DMS 273 treated with DMSO at 0.1 percent for 48 hours (cell line): ENCODE data around the gene GP1BA.
"Not testable (repeated sequence)": the region's sequence is repeated elsewhere in the genome, so short reads cannot be mapped to it uniquely, and the experiment has no call there.

Source experiments
- DNase-seq: peaks from one replicate; lab custom pipeline; 2025; lab: John Stamatoyannopoulos, UW

Gene GP1BA

DNA sequence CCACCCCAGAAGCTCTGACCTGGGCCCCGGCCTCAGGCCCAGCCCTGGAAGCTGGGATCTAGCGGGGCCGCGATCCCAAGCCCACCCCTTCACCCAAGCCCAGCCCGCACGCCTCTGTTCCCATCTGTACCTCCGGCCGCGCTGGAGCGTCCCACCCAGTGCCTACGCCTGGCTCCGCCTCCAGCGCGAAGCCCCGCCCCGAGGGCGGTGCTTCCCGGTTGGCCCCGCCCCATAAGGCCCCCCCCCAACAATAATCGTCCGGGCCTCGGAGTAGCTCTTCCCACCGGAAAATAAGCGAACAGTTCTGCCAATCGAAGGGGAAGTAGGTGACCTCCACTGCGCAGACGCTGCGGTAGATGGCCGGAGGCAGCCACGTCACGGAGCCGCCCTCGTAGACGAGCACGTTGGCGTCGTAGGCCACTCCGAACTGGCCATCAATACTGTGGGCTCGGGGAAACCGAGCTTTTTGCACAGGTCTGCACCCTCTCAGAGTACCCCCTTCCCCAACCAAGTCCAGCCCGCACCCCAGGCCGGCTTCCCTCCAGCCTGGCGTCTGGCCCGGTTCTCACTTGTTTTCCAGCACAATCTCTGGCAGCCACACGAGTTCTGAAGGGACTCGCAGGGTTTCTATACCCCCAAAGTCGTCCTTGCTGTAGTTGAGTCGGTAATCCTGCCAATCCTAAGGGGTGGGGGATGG is 30.3 kb upstream of the GP1BA start:
- no peak for DNase-seq

GRCh38 chr17:4902540-4902939 is 29.5 kb upstream of the GP1BA start:
- DNase-seq = no peak

- no peak for DNase-seq
These were observed 28.8 kb upstream of the GP1BA start, which contains the start of gene CHRNE for GRCh38 chr17:4903051-4903818. Gene CHRNE, minus strand, starts transcription at chr17:4903098. Its CDS starts 35 bp downstream, at chr17:4903063.

DNA sequence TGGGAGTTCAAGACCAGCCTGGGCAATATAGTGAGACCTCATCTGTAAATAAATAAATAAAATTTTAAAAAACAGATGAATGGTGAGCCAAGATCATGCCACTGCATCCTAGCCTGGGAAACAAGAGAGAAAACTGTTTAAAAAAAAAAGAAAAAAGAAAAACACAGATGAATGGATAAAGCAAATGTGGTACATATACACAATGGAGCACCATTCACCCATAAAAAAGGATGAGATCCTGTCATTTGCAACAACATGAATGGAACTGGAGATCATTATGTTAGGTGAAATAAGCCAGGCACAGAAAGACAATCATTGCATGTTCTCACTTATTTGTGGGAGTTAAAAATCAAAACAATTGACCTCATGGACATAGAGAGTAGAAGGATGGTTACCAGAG is 25.4 kb upstream of the GP1BA start:
- not testable (repeated sequence) for DNase-seq

GRCh38 chr17:4908301-4908700 is 23.8 kb upstream of the GP1BA start:
- DNase-seq = no peak

DNA sequence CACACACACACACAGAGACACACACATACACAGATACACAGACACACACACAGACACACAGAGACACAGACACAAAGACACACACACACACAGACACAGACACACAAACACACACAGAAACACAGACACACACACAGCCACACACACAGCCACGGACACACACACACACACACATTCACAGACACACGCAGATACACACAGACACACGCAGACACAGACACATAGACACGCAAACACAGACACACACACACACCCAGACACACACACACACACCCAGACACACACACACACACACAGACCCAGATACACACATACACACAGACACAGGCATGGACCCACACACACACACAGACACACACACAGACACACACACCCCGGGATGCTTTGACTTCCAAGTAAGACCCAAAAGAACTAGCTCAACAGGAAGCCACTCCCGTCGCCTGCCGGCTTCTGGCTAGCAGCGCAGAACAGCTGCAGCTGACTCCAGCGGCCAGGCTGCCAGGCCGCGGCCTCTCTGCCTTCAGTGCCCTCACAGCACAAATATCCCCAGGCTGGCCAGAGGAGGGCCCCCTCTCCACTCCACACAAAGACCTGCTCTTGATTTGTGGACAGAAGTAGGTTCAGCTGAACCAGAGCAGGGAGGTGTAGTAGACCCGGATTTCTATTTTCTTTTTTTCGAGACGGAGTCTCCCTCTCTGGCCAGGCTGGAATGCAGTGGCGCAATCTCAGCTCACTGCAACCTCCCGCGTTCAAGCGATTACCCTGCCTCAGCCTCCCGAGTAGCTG is 23.2 kb upstream of the GP1BA start:
- peak; percentile 57 for DNase-seq

DNA sequence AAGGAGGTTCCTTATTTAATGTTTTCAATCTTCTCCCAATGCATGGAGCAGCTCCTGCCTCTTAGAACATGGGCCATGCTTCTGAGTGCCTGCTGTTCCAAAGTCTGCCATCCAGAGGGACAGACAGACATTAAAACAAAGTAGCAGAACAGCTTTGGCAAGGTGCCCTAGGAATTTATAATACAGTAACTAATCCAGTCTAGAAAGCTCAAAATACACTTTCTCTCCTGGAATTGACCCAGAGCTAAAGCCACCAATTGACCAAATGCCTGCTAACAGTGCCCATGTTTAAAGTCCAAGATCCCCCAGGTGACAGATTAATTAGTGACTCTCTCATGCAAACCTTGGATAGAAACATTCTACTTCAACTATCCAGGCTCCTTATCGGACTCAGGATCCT is 18.1 kb upstream of the GP1BA start:
- no peak for DNase-seq

GRCh38 chr17:4914551-4914950 is 17.5 kb upstream of the GP1BA start:
- DNase-seq = not testable (repeated sequence)

DNA sequence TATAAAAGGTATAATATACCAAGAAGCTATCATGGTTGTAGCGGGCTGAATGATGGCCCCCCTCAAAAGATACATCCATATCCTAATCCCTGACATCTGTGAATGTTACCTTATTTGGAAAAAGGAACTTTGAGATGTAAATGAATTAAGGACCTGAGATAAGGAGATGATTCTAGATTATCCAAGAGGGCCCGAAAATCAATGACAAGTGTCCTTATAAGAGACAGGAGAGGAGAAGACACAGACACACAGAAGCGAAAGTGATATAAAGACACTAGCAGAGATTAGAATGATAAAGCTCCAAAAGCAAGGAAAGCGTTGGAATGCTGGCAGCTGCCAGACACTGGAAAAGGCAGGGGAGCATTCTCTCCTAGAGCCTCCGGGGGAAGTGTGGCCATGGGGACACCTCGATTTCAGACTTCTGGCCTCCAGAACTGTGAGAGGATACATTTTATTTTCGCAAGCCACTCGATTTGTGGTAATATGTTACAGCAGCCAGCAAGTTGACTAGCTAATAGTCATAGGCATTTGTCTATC is 12.5 kb upstream of the GP1BA start:
- no peak for DNase-seq

DNA sequence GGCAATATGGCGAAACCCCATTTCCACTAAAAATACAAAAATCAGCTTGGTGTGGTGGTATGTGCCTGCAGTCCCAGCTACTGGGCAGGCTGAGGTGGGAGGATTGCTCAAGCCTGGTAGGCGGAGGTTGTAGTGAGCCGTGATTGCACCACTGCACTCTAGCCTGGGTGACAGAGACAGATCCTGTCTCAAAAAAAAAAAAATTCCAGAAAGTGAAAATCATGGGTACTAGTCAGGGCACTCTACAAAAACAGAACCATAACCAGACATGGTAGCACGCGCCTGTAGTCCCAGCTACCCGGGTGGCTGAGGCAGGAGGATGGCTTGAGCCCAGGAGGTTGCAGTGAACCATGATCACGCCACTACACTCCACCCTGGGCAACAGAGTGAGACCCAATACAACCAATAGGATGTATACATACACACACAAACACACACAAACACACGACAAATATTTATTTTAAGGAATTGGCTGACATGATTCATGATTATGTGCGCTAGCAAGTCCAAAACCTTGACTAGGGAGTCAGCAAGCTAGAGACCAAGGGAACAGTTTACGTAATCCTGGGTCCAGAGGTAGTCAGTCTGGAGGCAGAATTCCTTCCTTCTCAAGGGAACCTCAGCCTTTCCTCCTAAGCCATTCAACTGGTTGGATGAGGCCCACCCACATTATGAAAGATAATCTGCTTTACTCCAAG is 11.6 kb upstream of the GP1BA start:
- no peak for DNase-seq

DNA sequence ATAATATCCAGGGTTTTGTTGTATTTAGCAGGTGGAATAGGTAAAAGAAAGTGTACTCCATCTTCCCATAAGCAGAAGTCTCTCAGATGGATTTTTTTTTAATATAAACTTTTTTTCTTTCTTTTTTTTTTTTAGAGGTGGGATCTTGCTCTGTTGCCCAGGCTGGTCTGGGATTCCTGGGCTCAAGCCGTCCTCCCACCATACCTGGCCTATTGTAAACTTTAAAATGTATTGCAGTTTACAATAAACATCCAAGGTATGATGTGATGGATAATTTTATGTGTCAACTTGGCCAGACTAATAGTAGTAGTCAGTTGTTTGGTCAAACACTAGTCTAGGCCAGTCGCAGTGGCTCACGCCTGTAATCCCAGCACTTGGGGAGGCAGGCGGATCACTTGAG is 10.8 kb upstream of the GP1BA start:
- no peak for DNase-seq

DNA sequence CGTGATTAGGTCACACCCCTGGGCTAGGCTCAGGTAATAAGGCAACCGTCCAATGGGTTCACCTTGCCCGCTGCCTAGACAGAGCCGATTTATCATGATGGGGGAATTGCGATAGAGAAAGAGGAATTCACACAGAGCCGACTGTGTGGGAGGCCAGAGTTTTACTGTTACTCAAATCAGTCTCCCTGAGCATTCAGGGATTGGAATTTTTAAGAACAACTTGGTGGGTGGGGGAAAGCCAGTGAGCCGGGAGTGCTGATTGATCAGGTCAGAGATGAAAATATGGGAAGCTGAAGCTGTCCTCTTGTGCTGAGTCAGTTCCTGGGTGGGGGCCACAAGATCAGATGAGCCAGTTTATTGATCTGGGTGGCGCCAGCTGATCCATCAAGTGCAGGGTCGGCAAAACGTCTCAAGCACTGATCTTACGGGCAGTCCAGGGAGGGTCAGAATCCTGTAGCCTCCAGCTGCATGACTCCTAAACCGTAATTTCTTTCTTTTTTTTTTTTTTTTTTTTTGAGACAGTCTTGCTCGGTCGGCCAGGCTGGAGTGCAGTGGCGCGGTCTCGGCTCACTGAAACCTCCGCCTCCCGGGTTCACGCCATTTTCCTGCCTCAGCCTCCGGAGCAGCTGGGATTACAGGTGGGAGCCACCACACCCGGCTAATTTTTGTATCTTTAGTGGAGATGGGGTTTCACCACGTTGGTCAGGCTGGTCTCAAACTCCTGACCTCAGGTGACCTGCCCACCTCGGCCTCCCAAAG is 5.3 kb upstream of the GP1BA start:
- not testable (repeated sequence) for DNase-seq

DNA sequence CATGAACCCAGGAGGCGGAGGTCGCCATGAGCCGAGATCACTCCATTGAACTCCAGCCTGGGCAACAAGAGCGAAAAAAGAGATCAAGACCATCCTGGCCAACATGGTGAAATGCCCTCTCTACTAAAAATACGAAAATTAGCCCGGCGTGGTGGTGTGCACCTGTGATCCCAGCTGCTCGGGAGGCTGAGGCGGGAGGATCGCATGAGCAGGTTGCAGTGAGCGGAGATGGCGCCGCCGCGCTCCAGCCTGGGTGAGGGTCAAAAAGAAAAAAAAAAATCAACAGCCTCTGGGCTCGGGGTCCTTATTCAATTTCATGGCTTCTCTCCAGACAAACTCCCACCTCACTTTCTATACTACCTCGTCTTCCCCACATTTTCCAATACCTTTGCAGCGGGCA is 3.2 kb upstream of the GP1BA start:
- no peak for DNase-seq

- DNase-seq = no peak
These were observed 679 bp downstream of the GP1BA start for GRCh38 chr17:4932756-4933155.

DNA sequence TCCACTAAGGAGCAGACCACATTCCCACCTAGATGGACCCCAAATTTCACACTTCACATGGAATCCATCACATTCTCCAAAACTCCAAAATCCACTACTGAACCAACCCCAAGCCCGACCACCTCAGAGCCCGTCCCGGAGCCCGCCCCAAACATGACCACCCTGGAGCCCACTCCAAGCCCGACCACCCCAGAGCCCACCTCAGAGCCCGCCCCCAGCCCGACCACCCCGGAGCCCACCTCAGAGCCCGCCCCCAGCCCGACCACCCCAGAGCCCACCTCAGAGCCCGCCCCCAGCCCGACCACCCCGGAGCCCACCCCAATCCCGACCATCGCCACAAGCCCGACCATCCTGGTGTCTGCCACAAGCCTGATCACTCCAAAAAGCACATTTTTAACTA is 1.6 kb downstream of the GP1BA start:
- no peak for DNase-seq

DNA sequence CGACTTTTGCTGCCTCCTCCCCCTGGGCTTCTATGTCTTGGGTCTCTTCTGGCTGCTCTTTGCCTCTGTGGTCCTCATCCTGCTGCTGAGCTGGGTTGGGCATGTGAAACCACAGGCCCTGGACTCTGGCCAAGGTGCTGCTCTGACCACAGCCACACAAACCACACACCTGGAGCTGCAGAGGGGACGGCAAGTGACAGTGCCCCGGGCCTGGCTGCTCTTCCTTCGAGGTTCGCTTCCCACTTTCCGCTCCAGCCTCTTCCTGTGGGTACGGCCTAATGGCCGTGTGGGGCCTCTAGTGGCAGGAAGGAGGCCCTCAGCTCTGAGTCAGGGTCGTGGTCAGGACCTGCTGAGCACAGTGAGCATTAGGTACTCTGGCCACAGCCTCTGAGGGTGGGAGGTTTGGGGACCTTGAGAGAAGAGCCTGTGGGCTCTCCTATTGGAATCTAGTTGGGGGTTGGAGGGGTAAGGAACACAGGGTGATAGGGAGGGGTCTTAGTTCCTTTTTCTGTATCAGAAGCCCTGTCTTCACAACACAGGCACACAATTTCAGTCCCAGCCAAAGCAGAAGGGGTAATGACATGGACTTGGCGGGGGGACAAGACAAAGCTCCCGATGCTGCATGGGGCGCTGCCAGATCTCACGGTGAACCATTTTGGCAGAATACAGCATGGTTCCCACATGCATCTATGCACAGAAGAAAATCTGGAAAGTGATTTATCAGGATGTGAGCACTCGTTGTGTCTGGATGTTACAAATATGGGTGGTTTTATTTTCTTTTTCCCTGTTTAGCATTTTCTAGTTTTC is 2.3 kb downstream of the GP1BA start:
- no peak for DNase-seq

DNA sequence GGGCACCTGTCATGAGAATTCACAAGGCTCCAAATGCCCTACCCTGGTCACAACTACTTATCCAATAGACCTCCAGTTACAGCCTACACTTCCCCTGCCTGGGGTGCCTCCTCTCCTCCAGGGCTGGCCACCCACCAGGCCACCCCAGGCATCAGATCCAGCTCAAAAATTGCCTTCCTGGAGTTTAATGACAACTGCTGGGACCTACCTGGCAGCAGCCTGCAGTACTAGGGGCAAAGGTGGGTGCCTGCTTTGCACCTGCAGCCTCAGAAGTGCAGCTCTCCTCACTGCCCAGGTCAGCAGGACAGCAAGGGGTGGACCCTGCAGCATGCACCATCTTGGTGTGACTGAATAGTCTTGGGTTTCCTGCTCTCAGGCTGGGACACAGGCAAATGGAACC is 3.6 kb downstream of the GP1BA start:
- no peak for DNase-seq

DNA sequence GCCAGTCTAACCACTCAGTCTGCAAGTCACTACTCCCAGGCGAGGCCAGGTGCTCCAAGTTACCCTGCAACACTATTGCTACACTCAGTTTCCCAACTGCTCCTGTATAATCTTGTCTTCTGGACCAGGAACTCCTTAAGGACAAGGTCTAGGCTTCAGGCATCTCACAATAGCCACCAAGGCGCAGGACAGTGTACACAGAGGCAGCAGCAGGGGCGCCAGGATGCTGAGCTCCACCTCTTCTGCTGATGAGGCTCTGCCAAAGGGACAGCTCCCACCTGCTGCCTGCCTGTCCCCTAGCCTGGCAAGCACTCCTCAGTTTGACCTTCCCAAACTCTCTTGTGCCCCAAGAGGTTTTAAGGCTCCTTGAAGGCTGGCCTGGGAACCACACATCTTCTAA is 4.4 kb downstream of the GP1BA start:
- DNase-seq = no peak

GRCh38 chr17:4937553-4937952 is 5.5 kb downstream of the GP1BA start:
- DNase-seq = no peak

DNA sequence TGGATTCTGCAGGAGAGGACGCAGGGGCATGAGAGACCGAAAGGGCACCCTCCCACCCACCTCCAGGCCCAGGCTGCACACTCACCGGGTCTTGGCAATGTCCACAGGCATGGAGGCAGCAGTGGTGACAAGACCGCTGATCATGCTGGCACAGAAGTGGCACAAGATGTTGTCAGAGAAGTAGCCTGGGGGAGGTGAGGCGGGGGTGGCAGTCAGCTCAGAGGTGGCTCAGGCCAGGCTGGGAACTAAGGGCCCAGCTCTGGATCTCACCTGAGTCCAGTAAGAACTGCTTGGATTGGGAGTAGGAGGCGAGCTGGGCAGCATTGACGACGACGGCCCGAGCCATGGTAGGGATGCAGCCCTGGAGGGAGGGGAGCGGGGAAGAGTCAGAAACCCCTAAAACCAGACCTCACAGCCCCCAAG is 6.0 kb downstream of the GP1BA start:
- no peak for DNase-seq
